Thyroid gland (tissue), 4 donors: Measurements from ENCODE around the gene GIPC1.

Experiments used
- POLR2A ChIP-seq, 2 donors: fragments of 450-650 bp; IDR thresholded peaks; one replicate each; pipeline ENCODE4 v1.6.1; 2017; ENCODE audit warnings: antibody characterized with exemption in 2 of 2, mild to moderate bottlenecking in 2 of 2, moderate library complexity in 1 of 2
- TF ChIP-seq, protein P1 (sequence below), 6 experiments: fragments of 200-600 bp in 3 of 6; fragments of 450-650 bp in 3 of 6; sonication (generic) in 3 of 6; IDR thresholded peaks; one replicate each; pipeline ENCODE4 v1.5.1; 2016 to 2019; ENCODE audit warnings: antibody characterized with exemption in 6 of 6, mild to moderate bottlenecking in 2 of 6, inconsistent platforms in 1 of 6, moderate library complexity in 1 of 6

DNA sequence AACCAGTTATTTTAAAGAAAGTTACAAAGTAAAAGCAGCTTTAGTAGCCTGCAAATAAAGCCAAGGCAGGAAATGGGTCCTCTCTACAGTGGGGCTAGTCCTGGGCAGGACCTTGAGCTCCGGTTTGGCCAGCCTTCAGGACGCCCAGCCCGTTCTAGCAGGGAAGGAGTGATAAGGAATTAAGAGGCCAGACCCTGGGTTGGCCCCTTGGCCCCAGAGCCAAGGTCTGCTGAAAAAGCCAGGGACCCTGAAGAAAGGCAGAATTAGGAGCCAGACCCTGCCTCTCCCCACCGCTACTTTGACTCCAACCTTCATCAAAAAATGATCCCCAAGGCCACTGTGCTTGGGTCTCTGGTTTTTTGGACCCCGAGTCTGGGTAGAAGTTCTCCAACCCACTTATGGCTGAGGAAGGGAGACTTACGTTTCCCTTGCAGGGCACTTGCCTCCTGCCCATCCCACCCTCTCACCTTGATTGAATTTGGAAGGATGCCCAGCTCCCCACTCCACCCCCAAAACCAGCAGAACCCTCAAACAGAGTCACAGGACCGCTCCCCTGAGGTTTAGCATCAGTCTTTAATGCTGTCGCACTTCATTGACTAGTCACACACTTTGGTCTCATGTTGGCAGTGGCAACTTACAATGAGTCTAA lies 18.4 kb upstream of the GIPC1 start:
- TF ChIP-seq POLR2A (IDR thresholded peaks at IDR 0.05), result no peak
- TF ChIP-seq, protein P1, sequence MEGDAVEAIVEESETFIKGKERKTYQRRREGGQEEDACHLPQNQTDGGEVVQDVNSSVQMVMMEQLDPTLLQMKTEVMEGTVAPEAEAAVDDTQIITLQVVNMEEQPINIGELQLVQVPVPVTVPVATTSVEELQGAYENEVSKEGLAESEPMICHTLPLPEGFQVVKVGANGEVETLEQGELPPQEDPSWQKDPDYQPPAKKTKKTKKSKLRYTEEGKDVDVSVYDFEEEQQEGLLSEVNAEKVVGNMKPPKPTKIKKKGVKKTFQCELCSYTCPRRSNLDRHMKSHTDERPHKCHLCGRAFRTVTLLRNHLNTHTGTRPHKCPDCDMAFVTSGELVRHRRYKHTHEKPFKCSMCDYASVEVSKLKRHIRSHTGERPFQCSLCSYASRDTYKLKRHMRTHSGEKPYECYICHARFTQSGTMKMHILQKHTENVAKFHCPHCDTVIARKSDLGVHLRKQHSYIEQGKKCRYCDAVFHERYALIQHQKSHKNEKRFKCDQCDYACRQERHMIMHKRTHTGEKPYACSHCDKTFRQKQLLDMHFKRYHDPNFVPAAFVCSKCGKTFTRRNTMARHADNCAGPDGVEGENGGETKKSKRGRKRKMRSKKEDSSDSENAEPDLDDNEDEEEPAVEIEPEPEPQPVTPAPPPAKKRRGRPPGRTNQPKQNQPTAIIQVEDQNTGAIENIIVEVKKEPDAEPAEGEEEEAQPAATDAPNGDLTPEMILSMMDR (IDR thresholded peaks at IDR 0.05), result no peak
